ENCODE measurements around the gene ARF6. TPM values are rescaled to one million over a fixed set of nuclear protein-coding genes. Genes with fewer than 3 reads are reported as not detected.
"Not testable (repeated sequence)": the region's sequence is repeated elsewhere in the genome, so short reads cannot be mapped to it uniquely, and the experiment has no call there.

Gene ARF6
- 56.3 TPM for total RNA-seq

GRCh38 chr14:49892636-49893308, at the start of gene ARF6:
TSS of gene ARF6 (plus strand) at chr14:49893082. CDS start at chr14:49893737, 655 bp downstream.
- peak; percentile 99 for DNase-seq

- no peak for DNase-seq
Measured at GRCh38 chr14:49849213-49849847, 43.6 kb upstream of the ARF6 start.

GRCh38 chr14:49851813-49852212, 41.1 kb upstream of the ARF6 start:
- DNase-seq = no peak

DNA sequence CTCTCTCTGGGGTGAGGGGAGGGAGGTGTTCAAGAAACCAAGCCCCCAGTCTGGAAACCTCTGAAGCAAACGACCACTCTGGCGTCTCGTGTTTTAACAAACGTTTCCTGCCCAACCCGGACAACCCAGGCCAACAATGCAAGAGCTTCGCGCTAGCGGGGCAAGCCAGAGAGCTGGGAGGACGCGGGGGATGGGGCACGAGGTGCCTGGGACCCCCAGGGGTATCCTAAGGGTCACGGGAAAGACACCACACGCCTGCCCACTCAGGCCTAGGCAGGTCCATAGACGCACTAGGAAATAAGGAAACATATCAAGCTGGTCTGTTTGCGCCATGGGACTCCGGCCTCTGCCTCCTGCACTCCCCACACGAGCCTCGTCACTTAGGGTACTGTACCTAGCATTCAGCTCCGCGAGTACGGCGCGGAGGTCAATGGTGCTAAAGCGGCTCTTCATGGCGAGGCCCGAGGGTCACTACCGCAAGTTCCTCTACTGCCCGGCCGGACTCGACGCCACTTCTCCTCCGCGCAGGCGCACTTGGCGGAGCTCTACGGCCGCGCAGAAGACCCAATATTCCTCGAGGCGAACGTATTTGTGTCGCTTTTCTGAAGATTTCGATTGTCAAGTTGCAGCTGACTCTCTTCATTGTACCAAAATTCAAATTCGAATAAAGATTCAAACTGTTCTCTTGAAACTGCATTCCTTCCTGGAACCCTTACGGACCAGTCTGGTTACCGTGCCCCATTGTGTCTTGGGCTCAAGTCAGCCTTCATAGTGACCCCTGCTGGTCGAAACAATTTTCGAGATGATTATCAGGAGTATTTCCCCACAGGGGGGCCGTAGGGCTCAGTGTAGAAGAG, 40.4 kb upstream of the ARF6 start, which contains the start of gene NEMF:
Gene NEMF, minus strand, starts transcription at position 488 of the 857 bp plus-strand sequence. Its CDS starts 35 bp downstream, at position 453.
- DNase-seq = peak; percentile 97

DNA sequence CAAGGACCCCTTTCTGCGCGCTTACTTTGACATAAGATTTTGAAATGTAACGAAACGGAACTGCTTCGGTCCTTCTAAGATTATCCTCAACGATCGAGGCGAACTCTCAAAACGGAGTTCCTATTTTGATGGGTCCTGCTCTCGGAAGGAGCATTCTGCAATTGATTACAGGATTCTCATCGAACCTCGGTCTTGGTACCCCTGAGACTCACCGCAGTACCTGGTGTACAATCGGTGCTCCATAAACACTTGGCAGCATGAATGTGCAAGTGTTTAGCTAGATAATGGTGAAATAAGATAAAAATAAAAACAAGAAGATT, 39.8 kb upstream of the ARF6 start:
- DNase-seq = no peak

- peak; percentile 82 for DNase-seq
Measured at GRCh38 chr14:49853572-49854375, 39.1 kb upstream of the ARF6 start.

- no peak for DNase-seq
Measured at GRCh38 chr14:49857427-49858003, 35.4 kb upstream of the ARF6 start.

- no peak for DNase-seq
Measured at GRCh38 chr14:49858383-49858782, 34.5 kb upstream of the ARF6 start.

GRCh38 chr14:49860988-49861698, 31.7 kb upstream of the ARF6 start:
- no peak for DNase-seq

GRCh38 chr14:49861699-49862088, 31.2 kb upstream of the ARF6 start:
- peak; percentile 84 for DNase-seq

DNA sequence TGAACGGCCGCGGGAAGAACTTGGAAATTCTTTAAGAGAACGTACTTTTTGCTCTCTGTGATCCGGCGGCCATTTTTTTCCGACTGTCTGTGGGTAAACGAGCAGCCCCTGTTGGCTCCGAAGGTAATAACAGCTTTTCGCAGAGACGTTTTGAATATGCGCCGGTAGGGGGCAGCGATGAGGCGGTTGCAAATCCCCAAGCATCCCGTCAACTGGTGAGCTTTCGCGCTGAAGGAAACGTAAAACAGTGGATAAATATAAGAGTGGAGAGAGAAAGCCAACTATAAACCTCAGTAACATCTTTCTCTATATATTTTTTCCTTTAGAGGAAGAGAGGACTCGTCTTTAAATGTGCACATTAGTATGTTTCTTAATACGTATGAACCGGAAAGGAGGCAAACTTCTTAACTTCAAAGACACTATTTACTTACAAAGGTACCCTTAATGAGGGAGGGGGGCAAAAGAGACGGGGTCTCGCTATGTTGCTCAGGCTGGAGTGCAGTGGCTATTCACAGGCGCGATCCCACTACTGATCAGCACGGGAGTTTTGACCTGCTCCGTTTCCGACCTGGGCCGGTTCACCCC, 30.7 kb upstream of the ARF6 start:
- peak; percentile 97 for DNase-seq

DNA sequence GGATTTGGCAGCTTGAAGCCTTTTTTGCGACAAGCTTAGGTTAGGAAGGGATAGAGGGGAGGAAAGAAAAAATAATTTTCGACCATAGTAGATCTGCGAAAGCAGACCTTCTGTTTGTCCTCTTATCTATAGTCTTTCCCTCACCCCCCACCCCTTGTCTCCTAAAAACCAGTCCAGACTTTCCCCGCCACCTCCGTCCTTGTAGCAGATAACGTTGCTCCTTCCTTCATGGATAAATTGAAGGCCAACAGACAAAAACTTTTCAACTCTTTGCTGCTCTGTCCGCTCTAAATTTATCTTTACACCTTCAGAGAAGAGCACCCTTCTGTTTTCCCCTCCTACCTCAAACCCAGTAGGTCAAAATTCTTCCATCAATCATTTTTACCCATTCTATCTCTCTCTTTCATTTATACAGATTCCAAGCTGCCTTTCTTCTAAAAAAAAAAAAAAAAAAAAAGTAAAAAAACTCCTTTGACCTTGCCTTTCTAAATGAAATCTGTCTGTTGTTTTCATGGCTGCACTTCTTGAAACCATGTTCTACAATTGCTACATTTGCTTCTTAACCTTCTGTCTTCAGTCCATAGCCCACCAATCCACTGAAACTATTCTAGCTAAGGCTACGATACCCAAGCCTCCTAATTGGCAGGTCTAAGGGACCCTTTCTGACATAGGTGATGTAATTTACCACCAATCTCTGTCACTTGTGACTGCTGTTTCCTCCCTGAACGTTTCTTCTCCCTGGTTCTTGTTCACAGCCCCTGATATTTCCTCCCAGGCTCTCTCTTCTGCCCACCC, 29.2 kb upstream of the ARF6 start:
- no peak for DNase-seq

DNA sequence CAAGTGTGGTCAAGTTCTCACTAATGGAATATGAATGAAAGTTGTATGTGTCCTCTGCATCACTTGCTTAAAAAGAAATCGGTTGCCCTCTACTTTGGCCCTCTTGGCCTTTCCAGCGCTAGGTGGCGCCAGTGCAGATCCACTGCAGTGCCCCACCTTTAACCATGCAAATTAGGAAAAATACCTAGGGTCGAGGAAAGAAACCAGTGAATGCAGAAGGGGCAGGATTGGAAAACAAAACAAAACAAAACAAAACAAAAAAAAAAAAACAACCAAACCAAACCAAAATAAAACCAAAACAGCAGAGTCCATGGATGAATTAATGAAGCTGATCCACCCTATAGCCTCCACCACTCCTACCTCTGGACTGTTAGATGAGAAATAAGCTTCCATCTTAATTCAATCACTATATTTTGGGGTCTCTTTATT, 27.4 kb upstream of the ARF6 start:
- peak; percentile 86 for DNase-seq

- DNase-seq = peak; percentile 96
Measured at GRCh38 chr14:49867831-49868719, 24.8 kb upstream of the ARF6 start.

DNA sequence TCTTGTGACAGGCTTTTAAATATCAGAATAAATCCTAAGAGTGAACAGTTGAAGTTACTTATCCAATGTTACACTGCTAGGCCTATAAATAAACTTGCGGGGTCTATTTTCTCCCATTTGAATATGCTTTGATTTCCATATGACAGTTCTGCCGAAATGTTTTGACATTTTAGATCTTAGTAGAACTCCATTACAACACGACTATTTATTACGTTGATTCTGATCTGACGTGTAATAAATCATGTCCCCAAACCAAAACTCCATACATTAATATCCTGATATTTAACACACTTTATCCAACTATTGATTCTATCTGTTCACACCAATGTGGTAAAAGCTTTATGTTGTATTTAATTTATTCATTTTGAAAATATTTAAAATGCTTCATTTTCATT, 24.2 kb upstream of the ARF6 start:
- no peak for DNase-seq

DNA sequence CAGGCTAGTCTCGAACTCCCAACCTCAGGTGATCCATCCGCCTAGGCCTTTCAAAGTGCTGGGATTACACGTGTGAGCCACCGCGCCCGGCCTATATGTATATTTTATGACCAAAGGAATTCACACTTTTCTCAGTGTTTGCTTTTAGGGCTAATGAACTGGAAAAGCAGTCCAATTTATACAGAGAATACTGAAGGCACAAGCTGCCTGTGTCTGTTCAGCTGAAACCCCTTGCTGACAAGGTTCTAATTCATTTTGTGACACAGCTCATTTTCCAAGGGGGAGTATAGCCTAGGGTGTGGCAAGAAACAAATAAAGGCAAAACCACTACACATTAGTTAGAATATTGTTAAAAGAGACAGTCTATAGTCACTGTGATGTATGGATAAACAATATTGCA, 22.0 kb upstream of the ARF6 start:
- DNase-seq = no peak

DNA sequence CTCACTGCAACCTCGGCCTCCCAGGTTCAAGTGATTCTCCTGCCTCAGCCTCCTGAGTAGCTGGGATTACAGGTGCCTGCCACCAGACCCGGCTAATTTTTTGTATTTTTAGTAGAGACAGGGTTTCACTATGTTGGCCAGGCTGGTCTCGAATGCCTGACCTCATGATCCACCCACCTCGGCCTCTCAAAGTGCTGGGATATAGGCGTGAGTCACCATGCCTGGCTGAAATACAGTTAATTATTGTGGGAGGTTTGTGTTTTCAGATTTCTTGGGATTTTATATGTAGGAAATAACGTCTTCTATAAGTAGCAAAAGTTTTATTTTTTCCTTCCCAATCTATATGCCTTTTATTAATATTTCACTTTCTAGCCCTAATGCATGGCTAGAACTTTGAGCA, 19.3 kb upstream of the ARF6 start:
- DNase-seq = not testable (repeated sequence)

- no peak for DNase-seq
Measured at GRCh38 chr14:49875640-49876198, 17.2 kb upstream of the ARF6 start.
